HAP-1 (cell line): ENCODE data around the gene EGR4.

Experiments used
- DNase-seq, 2 experiments: peaks; one replicate each; pipeline ENCODE4 v3.0.0-alpha.2; 2016 to 2020; ENCODE audit warnings: low spot score in 2 of 2
- H3K27me3 ChIP-seq: fragments of 250-450 bp; sonication (Bioruptor Pico); 2 replicates; pipeline ENCODE4 v1.5.1; 2020; ENCODE audit warnings: low read depth, mild to moderate bottlenecking, moderate library complexity
- H3K36me3 ChIP-seq: fragments of 250-450 bp; sonication (Bioruptor Pico); replicated peaks from 2 replicates; pipeline ENCODE4 v1.5.1; 2020; ENCODE audit warnings: mild to moderate bottlenecking
- H3K4me1 ChIP-seq: fragments of 250-450 bp; sonication (Bioruptor Pico); 2 replicates; pipeline ENCODE4 v1.5.1; 2020; ENCODE audit warnings: mild to moderate bottlenecking
- H3K4me3 ChIP-seq: fragments of 250-450 bp; sonication (Bioruptor Pico); 2 replicates; pipeline ENCODE4 v1.5.1; 2020; ENCODE audit warnings: mild to moderate bottlenecking, moderate library complexity
- H3K9me3 ChIP-seq: fragments of 250-450 bp; sonication (Bioruptor Pico); 2 replicates; pipeline ENCODE4 v1.5.1; 2020; ENCODE audit warnings: mild to moderate bottlenecking, moderate library complexity
- in situ Hi-C: fragments of 300-500 bp; cut with MboI; formaldehyde crosslinking; loops from 3 replicates; pipeline ENCODE4 v1.14.3; 2020; ENCODE audit warnings: low sequenced_read_pairs, inconsistent platforms, mixed read lengths

EGR4 gene

DNA sequence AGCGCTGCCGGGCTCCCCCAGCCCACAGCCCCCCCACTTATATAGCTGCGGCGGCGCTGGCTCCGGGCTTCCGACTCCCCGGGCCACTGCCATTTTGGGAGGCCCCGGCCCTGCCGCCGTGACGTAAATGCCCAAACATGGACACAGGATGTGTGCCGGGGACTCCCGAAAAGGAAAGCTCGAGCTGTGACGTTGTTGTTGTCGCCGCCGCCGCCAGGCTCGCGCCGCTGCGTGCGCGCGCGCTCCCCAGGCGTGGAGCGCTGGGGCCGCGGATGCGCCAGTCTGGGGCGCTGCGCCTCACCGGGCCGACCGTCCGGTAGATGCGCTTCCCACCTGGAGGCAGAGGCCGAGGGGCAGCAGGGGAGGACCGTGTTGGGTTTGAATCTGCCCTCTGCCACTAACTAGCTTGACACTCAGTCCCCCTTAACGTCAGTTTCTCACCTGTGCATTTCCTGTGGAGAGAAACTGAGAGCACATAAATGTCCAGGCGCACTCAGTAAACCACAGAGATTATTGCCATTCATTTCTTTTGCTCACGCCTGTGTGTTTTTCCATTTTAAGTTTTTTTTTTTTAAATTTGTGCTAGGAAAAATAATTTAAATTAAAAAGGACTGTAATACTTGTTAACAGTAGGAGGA lies at the start of gene EGR4:
EGR4 (minus strand) TSS at position 15 of the 638 bp plus-strand sequence. CDS start 231 bp downstream, outside the sequence.
- Histone ChIP-seq H3K9me3 (no peaks in the 10 kb centered on the region), H3K36me3 (no peaks in the 10 kb centered on the region), H3K4me1 (no peaks in the 10 kb centered on the region), H3K4me3 (peak within 1 kb of the TSS; percentile 27), H3K27me3 (peaks cover 58% of the 10 kb centered on the region)
- peak; percentile 61 to 74 for DNase-seq
- in situ Hi-C loops = no loop called here

DNA sequence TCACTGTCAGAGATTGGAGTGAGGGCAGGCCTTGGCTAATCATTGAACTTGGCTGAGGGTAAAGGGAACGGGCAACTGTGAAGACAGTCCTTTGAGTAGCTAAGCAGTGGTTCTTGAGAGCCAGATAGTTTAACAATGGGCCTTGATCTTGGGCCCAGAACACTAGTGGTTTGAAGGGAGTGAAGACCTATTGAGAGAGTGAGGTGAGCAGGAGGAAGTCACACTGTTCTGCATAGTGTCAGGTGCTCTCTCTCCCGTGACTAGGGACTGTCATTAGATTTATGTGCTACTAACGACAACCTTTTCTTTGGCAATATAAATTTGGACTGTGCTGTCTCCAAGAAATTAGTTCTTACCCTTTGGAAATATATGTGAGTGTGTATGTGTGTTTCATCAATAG lies 47.7 kb upstream of the EGR4 start:
- Histone ChIP-seq H3K4me3 (no peak overlapping the region), H3K4me1 (no peaks in the 10 kb centered on the region), H3K36me3 (no peaks in the 10 kb centered on the region), H3K9me3 (peaks cover 2% of the 10 kb centered on the region; the same call in 1 of the 2 replicates), H3K27me3 (peaks cover 10% of the 10 kb centered on the region; the same call in 1 of the 2 replicates)
- no peak for DNase-seq
- in situ Hi-C loops = no loop called here

DNA sequence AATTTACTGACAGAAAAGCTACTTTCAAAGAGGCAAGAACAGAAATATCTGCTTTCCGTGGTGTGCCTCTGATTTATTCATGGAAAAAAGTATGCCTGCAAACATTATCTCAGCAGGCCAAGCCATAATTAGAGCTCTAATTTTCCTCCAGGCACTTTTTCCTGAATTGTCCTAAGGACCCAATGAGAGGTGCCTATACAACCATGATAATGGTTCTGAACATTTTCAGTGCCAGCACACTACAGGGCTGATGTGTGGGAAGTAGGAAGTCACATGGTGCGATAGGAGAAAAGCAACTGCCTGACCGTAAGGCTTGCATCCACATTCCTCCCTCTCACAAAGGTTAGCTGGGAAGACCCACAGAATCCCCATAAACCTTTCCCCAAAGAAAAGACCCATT lies 45.9 kb upstream of the EGR4 start:
- no peak for DNase-seq
- Histone ChIP-seq H3K36me3 (no peaks in the 10 kb centered on the region), H3K4me1 (no peaks in the 10 kb centered on the region), H3K27me3 (peaks cover 10% of the 10 kb centered on the region; the same call in 1 of the 2 replicates), H3K4me3 (no peak overlapping the region), H3K9me3 (peaks cover 2% of the 10 kb centered on the region; the same call in 1 of the 2 replicates)
- in situ Hi-C loops = no loop called here

DNA sequence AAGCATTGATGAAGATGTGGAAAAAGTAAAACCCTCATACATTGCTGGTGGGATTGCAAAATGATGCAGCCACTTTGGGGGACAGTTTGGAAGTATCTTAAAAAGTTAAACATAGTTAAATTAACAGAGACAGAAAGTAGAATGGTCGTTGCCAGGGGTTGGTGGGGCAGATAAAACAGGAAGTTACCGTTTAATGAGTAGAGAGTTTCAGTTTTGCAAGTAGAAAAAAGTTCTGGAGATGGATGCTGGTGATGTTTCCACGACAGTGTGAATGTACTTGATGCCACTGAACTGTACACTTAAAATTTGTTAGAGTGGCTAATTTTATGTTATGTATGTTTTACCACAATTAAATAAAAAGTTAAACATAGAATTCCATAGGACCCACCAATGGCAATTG lies 44.5 kb upstream of the EGR4 start:
- Histone ChIP-seq H3K36me3 (no peaks in the 10 kb centered on the region), H3K27me3 (peaks cover 6% of the 10 kb centered on the region; the same call in 1 of the 2 replicates), H3K9me3 (peaks cover under 1% of the 10 kb centered on the region; the same call in 1 of the 2 replicates), H3K4me3 (no peak overlapping the region), H3K4me1 (no peaks in the 10 kb centered on the region)
- DNase-seq = no peak
- in situ Hi-C loops = no loop called here

DNA sequence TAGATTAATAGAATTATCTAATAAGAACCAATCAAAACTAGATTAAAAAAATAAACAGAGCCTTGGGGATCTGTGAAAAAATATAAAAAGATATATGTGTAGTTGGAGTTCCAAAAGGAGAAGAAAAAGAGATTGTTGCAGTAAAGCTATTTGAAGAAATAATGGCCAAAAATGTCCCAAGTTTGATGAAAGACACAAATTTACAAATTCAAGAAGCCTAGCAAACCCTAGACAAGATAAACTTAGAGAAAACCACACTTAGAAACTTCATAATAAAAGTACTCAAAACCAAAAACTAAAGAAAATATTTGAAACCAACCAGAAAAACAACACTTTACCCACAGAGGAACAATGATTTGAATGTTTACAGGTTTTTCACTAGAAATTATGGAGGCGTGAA lies 41.3 kb upstream of the EGR4 start:
- in situ Hi-C loops = no loop called here
- Histone ChIP-seq H3K4me3 (no peak overlapping the region), H3K9me3 (no peaks in the 10 kb centered on the region; the same call in 1 of the 2 replicates), H3K4me1 (no peaks in the 10 kb centered on the region), H3K36me3 (no peaks in the 10 kb centered on the region), H3K27me3 (peaks cover 6% of the 10 kb centered on the region; the same call in 1 of the 2 replicates)
- no peak for DNase-seq

DNA sequence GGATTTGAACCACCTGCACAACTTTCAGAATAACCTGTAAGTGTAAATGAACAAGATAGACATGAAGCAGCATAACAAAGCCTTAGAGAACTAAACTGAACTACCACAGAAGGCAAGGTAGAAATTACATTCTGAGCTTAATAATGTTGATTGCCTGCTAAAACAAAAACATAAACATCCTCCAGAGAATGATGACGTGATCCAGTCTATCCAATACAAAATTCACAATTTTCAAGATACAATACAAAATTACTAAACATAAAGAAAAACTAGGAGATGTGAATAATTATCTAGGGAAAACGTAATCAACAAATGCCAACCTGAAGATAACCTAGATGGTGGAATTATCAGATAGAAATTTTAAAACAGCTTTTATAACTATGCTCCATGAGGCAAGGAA lies 40.7 kb upstream of the EGR4 start:
- Histone ChIP-seq H3K4me1 (no peaks in the 10 kb centered on the region), H3K4me3 (no peak overlapping the region), H3K9me3 (no peaks in the 10 kb centered on the region; the same call in 1 of the 2 replicates), H3K36me3 (no peaks in the 10 kb centered on the region), H3K27me3 (peaks cover 6% of the 10 kb centered on the region; the same call in 1 of the 2 replicates)
- in situ Hi-C loops = no loop called here
- no peak for DNase-seq

DNA sequence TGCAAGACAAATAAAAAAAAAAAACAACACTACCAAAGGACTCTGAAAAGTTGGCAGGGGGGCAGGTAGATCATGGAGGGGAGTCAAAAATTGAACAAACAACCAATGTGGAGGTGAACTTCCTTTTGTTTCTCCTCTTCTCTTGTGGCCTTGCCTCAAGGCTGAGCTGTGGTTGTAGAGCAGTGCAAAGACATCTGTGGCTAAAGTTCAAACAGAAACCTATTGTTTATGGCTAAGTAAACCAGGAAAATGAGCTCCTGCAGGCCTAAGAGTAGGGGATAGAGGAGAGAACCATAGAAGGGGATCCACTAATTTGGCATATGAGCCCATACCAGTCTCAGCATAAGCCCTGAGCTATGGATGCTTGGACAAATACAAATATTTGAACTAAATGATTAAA lies 40.2 kb upstream of the EGR4 start:
- in situ Hi-C loops = no loop called here

DNA sequence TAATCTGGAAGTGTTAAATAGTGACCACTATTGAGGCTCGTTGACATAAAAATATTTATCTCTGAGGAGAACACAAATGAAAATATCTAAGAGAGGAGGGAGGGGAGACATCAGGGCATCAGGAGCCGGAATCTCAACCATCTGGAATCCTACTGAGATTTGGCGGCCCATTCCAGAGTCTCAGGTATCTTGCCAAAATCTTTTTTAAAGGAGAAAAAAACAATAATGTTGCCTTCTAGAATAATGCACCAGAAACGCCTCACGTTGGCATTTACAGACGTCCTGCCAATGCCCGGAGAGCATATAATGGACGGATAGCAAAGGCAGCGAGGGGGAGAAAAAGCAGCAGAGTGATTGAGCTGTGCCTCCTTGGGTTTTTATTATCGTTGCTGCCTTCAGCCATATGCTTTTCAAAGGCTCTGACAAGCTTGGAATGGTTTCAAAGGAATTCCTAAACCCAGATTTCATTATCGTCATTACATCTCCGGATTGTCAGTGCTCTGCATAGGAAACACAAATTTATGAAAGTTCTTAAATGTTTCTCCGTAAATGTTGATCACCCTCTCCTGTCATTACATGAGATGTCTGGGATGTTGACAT lies 30.9 kb upstream of the EGR4 start:
- no peak overlapping the region for H3K4me3 ChIP-seq
- no peak for DNase-seq
- H3K9me3 ChIP-seq = no peaks in the 10 kb centered on the region
- H3K4me1 ChIP-seq = no peaks in the 10 kb centered on the region
- H3K27me3 ChIP-seq = peaks cover 15% of the 10 kb centered on the region
- no peaks in the 10 kb centered on the region for H3K36me3 ChIP-seq
- in situ Hi-C loops = no loop called here

More for the DNA sequence above, 40.2 kb upstream of the EGR4 start:
- Histone ChIP-seq H3K4me3 (no peak overlapping the region), H3K36me3 (no peaks in the 10 kb centered on the region), H3K4me1 (no peaks in the 10 kb centered on the region), H3K27me3 (peaks cover 6% of the 10 kb centered on the region; the same call in 1 of the 2 replicates), H3K9me3 (no peaks in the 10 kb centered on the region; the same call in 1 of the 2 replicates)
- DNase-seq = no peak

DNA sequence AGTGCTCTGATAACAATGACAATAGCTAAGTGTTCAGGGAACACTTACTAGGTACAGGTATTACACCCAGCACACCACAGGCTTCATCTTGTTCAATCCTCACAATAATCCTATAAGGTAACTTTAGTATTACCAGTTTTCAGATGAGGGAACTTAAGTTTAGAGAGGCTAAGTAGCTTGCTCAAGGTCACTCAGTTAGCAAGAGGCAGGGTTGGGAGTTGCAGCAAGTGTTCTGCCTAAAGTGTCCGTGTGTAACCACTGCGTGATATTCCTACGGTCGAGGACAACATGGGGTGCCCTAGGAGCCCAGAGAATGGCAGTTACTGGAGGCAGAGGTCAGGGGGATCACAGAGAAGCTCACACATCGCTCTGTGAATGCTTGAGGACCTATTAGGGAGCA lies 30.2 kb upstream of the EGR4 start:
- in situ Hi-C loops = no loop called here
- DNase-seq = no peak

DNA sequence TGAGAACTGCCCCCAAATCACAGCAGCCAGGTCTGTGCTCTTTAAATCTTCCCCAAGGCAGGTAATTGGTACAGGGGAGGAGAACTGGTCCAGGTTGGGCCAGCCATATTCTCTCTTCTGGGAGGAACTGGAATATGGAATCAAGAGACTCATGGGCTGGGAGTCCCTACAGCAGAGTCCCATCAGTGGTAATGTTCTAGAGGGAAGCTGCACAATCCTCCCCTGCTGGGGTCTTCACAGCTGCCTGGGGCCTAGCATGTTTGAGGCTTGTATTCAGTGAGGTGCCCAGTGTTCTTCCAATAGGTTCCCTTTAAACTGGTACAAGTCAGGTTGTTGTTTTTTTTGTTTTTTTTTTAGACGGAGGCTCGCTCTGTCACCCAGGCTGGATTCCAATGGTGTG lies 21.1 kb upstream of the EGR4 start:
- no peak for DNase-seq
- Histone ChIP-seq H3K9me3 (no peaks in the 10 kb centered on the region), H3K4me3 (no peak overlapping the region), H3K27me3 (peaks cover 20% of the 10 kb centered on the region), H3K36me3 (no peaks in the 10 kb centered on the region), H3K4me1 (no peaks in the 10 kb centered on the region)
- in situ Hi-C loops = no loop called here

More for the DNA sequence above, 30.2 kb upstream of the EGR4 start:
- Histone ChIP-seq H3K4me3 (no peak overlapping the region), H3K36me3 (no peaks in the 10 kb centered on the region), H3K9me3 (no peaks in the 10 kb centered on the region), H3K27me3 (peaks cover 19% of the 10 kb centered on the region), H3K4me1 (no peaks in the 10 kb centered on the region)

DNA sequence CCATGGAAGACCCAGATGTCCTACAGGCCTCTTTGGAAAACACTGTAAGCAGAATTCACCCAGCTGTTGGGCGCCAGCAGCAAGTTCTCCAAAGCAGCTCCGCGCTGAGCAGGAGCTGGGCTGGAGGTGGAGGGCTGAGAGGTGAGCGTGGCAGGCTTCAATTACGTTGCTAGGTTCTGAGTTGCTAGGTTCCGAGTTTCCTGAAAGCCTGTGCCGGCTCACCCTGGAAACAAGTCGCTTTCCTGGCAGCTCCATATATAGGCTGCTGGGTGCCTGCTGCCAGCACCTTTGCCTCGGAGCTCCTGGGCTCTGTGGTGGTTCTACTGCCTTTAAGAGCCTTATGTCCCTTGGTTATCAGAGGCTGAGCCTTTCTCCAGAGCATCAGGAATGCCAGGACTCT lies 14.4 kb upstream of the EGR4 start:
- no peak for DNase-seq
- no peak overlapping the region for H3K4me3 ChIP-seq
- no peaks in the 10 kb centered on the region for H3K4me1 ChIP-seq
- no peaks in the 10 kb centered on the region for H3K36me3 ChIP-seq
- H3K9me3 ChIP-seq = no peaks in the 10 kb centered on the region
- peaks cover 13% of the 10 kb centered on the region for H3K27me3 ChIP-seq
- in situ Hi-C loops = no loop called here

DNA sequence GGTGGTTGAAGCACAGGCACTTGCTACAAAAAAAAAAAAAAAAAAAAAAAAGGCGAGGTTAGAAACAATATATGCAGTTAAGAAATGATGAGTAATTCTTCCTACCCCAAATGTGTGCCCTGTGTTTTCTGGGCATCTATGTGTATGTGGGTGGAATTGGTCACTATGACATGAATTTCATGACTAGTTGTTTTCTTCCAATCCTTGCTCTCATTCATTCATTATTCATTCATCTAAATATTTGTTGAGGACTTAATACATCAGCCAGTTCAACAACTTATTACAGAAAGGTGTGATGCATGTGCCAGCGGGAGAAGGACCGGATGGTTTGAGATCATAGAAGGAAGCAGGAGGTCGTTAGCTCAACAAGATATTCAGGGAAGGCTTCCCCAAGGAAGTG lies 8.3 kb upstream of the EGR4 start:
- H3K4me1 ChIP-seq = no peaks in the 10 kb centered on the region
- in situ Hi-C loops = no loop called here

DNA sequence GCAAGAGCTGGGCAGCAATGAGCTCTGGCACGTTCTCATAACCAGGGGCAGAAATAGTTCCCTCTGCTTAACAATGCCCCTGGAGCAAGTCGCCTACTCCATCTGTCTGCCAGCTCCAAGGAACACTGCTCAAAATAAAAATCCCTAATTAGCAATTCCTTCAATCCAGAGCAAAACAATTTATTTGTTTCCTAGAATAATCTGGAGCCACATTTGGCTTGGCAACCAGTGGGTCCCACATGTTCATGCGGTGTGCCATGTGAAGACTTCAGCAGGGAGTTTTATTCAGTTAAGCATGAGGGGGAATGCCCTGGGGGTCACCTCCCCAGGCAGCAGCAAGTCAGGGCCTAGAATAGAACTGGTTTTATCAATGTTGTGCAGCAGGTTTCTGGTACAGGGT lies 7.6 kb upstream of the EGR4 start:
- in situ Hi-C loops = no loop called here
- Histone ChIP-seq H3K27me3 (peaks cover 18% of the 10 kb centered on the region; the same call in 1 of the 2 replicates), H3K9me3 (no peaks in the 10 kb centered on the region)

More for the DNA sequence above, 8.3 kb upstream of the EGR4 start:
- H3K27me3 ChIP-seq = peaks cover 15% of the 10 kb centered on the region
- H3K9me3 ChIP-seq = no peaks in the 10 kb centered on the region
- no peak overlapping the region for H3K4me3 ChIP-seq
- no peak for DNase-seq
- no peaks in the 10 kb centered on the region for H3K36me3 ChIP-seq

DNA sequence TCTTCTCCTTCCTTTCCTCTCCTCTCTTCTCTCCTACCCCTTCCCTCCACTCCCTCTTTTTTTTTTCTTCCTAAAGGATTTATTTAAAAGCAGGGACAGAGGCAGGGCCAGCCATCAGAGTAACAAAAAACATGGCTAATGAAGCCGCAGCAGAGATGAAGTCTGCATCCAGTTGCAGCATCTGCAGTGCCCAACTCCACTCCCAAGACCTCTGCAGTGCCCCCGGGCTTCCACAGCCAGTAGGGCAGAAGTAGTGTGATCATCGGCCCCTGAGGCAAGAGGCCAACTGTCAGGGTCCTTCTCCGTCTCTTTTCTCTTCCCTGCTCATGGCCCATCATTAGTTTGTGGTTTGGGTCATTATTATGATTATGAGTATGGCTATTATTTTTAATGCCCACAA lies 4.2 kb upstream of the EGR4 start:
- no peak for DNase-seq
- H3K27me3 ChIP-seq = peaks cover 34% of the 10 kb centered on the region
- no peaks in the 10 kb centered on the region for H3K9me3 ChIP-seq
- H3K4me3 ChIP-seq = no peak overlapping the region
- in situ Hi-C loops = no loop called here
- no peaks in the 10 kb centered on the region for H3K36me3 ChIP-seq
- H3K4me1 ChIP-seq = no peaks in the 10 kb centered on the region

More for the DNA sequence above, 7.6 kb upstream of the EGR4 start:
- no peaks in the 10 kb centered on the region for H3K4me1 ChIP-seq
- no peak overlapping the region for H3K4me3 ChIP-seq
- DNase-seq = no peak
- H3K36me3 ChIP-seq = no peaks in the 10 kb centered on the region
